Fibroblast of lung (primary cell): ENCODE measurements around the gene ARMC9.

Experiments
- CTCF ChIP-seq, 2 donors: IDR thresholded peaks in 1 of 2; conservative IDR thresholded peaks in 1 of 2; 1 replicate in 1 of 2; 2 replicates in 1 of 2; pipeline ENCODE4 v1.5.1; 2011 to 2012; ENCODE audit warnings: low read length in 2 of 2, control low read depth in 1 of 2, inconsistent platforms in 1 of 2, low read depth in 1 of 2, mild to moderate bottlenecking in 1 of 2
- EZH2 ChIP-seq: IDR thresholded peaks from 2 replicates; pipeline ENCODE4 v1.5.1; 2012; ENCODE audit warnings: low read length, control low read depth, mild to moderate bottlenecking; ENCODE audit errors: missing control alignments

- TF ChIP-seq CTCF (conservative IDR thresholded peaks at IDR 0.05 in 1 of 2, IDR thresholded peaks at IDR 0.05 in 1 of 2; ENCODE audit: low read depth in 1 of 2, low read length in 2 of 2) (no peak), EZH2 (no peak)
These were observed 131.9 kb downstream of the ARMC9 start for GRCh38 chr2:231330311-231330710.
